Gastroesophageal sphincter (tissue), 4 donors: ENCODE measurements around the gene IFNA8. TPM values are rescaled to one million over a fixed set of nuclear protein-coding genes. Genes with fewer than 3 reads are reported as not detected.

Experiments used
- ATAC-seq: fragments of 150-250 bp; one replicate; pipeline ENCODE4 v1.9.1; 2016; ENCODE audit warnings: mild to moderate bottlenecking, moderate library complexity
- H3K27ac ChIP-seq, 4 donors: fragments of 200-600 bp; sonication (generic) in 3 of 4; 1 replicate in 3 of 4; 2 replicates in 1 of 4; pipeline ENCODE4 v1.5.1; 2016 to 2019
- H3K27me3 ChIP-seq: fragments of 200-600 bp; sonication (generic); one replicate; pipeline ENCODE4 v1.5.1; 2019
- H3K36me3 ChIP-seq, 2 donors: fragments of 200-600 bp; sonication (generic); one replicate each; pipeline ENCODE4 v1.5.1; 2019; ENCODE audit warnings: control low read depth in 1 of 2
- H3K4me1 ChIP-seq, 3 donors: fragments of 200-600 bp; sonication (generic); 1 replicate in 2 of 3; 2 replicates in 1 of 3; pipeline ENCODE4 v1.5.1; 2016 to 2019; ENCODE audit warnings: control low read depth in 2 of 3
- H3K4me3 ChIP-seq, 2 donors: fragments of 200-600 bp; sonication (generic); one replicate each; pipeline ENCODE4 v1.5.1; 2019; ENCODE audit warnings: mild to moderate bottlenecking in 1 of 2, moderate library complexity in 1 of 2
- H3K9me3 ChIP-seq, 3 donors: fragments of 200-600 bp; sonication (generic); one replicate each; pipeline ENCODE4 v1.5.1; 2017 to 2019; ENCODE audit warnings: control low read depth in 2 of 3
- CTCF ChIP-seq, 4 experiments: fragments of 200-600 bp in 2 of 4; fragments of 450-650 bp in 2 of 4; sonication (generic) in 1 of 4; IDR thresholded peaks; one replicate each; pipeline ENCODE4 v1.5.1; 2017 to 2019; ENCODE audit warnings: antibody characterized with exemption in 4 of 4, mild to moderate bottlenecking in 2 of 4, moderate library complexity in 2 of 4
- EP300 ChIP-seq: sonication (generic); formaldehyde crosslinking; IDR thresholded peaks from one replicate; pipeline ENCODE4 v1.6.1; 2017; ENCODE audit warnings: antibody characterized with exemption, mild to moderate bottlenecking
- POLR2A ChIP-seq, 2 donors: fragments of 450-650 bp; IDR thresholded peaks; one replicate each; pipeline ENCODE4 v1.6.1; 2017; ENCODE audit warnings: antibody characterized with exemption in 2 of 2, mild to moderate bottlenecking in 2 of 2, moderate library complexity in 1 of 2
- POLR2AphosphoS5 ChIP-seq: sonication (generic); formaldehyde crosslinking; IDR thresholded peaks from one replicate; pipeline ENCODE4 v1.6.1; 2017; ENCODE audit warnings: antibody characterized with exemption
- WGBS, 2 donors: methylation state at CpG; one replicate each; pipeline ENCODE4 v1.1.5; 2018; ENCODE audit warnings: low coverage in 1 of 2; 5-methylcytosine and 5-hydroxymethylcytosine counted together
- total RNA-seq, 4 donors: library from RNA; depleted of rRNA; stranded (reverse); fragments of >200 nt; gene quantifications; one replicate each; pipeline ENCODE4 v1.1.0, GENCODE V29; 2016

IFNA8 gene
- total RNA-seq, 4 donors from 2014 or later = not detected

GRCh38 chr9:21398955-21399489, 9.9 kb upstream of the IFNA8 start:
- no peak for ATAC-seq
- TF ChIP-seq POLR2A (IDR thresholded peaks at IDR 0.05) = no peak
- no peak for TF ChIP-seq POLR2AphosphoS5
- TF ChIP-seq EP300 = no peak
- no peak for TF ChIP-seq CTCF (IDR thresholded peaks at IDR 0.05)
- no peak overlapping the region for H3K4me3 ChIP-seq
- no peak overlapping the region for H3K27ac ChIP-seq
- no peaks in the 10 kb centered on the region for H3K36me3 ChIP-seq
- no peaks in the 10 kb centered on the region for H3K9me3 ChIP-seq
- H3K27me3 ChIP-seq = peaks cover 72% of the 10 kb centered on the region
- WGBS, 2 donors = 78 to 94% methylated on average over 5 of the region's 5 CpGs
- H3K4me1 ChIP-seq = peaks cover 0 to 20% (median 6%) of the 10 kb centered on the region in 3 donors

GRCh38 chr9:21399956-21400355, 9.0 kb upstream of the IFNA8 start:
- H3K27me3 ChIP-seq = peaks cover 66% of the 10 kb centered on the region
- no peak overlapping the region for H3K4me3 ChIP-seq
- no peaks in the 10 kb centered on the region for H3K36me3 ChIP-seq
- peaks cover 0 to 20% (median 6%) of the 10 kb centered on the region in 3 donors for H3K4me1 ChIP-seq
- ATAC-seq = no peak
- TF ChIP-seq CTCF (IDR thresholded peaks at IDR 0.05) = no peak
- no peak for TF ChIP-seq POLR2A (IDR thresholded peaks at IDR 0.05)
- TF ChIP-seq EP300 = no peak
- TF ChIP-seq POLR2AphosphoS5 = no peak
- no peaks in the 10 kb centered on the region for H3K9me3 ChIP-seq
- WGBS, 2 donors = 32 to 45% methylated on average over 2 to 3 of the region's 3 CpGs
- no peak overlapping the region for H3K27ac ChIP-seq

- H3K27ac ChIP-seq = no peak overlapping the region
- no peaks in the 10 kb centered on the region for H3K36me3 ChIP-seq
- ATAC-seq = peak; percentile 47
- peaks cover 0 to 11% (median 6%) of the 10 kb centered on the region in 3 donors for H3K4me1 ChIP-seq
- peaks cover 45% of the 10 kb centered on the region for H3K27me3 ChIP-seq
- TF ChIP-seq CTCF (IDR thresholded peaks at IDR 0.05) = no peak
- no peak for TF ChIP-seq EP300
- TF ChIP-seq POLR2A (IDR thresholded peaks at IDR 0.05) = no peak
- TF ChIP-seq POLR2AphosphoS5 = no peak
- 0% methylated on average over 14 of the region's 53 CpGs; no CpG with 5 or more reads in 1 of the 2 donors for WGBS, 2 donors
- H3K4me3 ChIP-seq = peak overlapping the region in 1 of 2 donors; percentile 39
- H3K9me3 ChIP-seq = no peaks in the 10 kb centered on the region
Observed at GRCh38 chr9:21402386-21403251, 6.3 kb upstream of the IFNA8 start.

GRCh38 chr9:21404146-21404545, 4.8 kb upstream of the IFNA8 start:
- H3K4me3 ChIP-seq = no peak overlapping the region
- no peaks in the 10 kb centered on the region for H3K9me3 ChIP-seq
- WGBS, 2 donors = 63 to 73% methylated on average over 1 to 3 of the region's 3 CpGs
- TF ChIP-seq CTCF (IDR thresholded peaks at IDR 0.05) = no peak
- TF ChIP-seq POLR2AphosphoS5 = no peak
- no peak for TF ChIP-seq POLR2A (IDR thresholded peaks at IDR 0.05)
- TF ChIP-seq EP300 = no peak
- H3K36me3 ChIP-seq = no peaks in the 10 kb centered on the region
- peaks cover 40% of the 10 kb centered on the region for H3K27me3 ChIP-seq
- no peak overlapping the region for H3K27ac ChIP-seq
- H3K4me1 ChIP-seq = peaks cover 0 to 11% (median 6%) of the 10 kb centered on the region in 3 donors
- no peak for ATAC-seq

GRCh38 chr9:21412107-21412506, 3.2 kb downstream of the IFNA8 start:
- no peaks in the 10 kb centered on the region for H3K4me1 ChIP-seq
- TF ChIP-seq POLR2AphosphoS5 = no peak
- TF ChIP-seq POLR2A (IDR thresholded peaks at IDR 0.05) = no peak
- no peak for TF ChIP-seq CTCF (IDR thresholded peaks at IDR 0.05)
- no peak for TF ChIP-seq EP300
- no peaks in the 10 kb centered on the region for H3K36me3 ChIP-seq
- no peak overlapping the region for H3K4me3 ChIP-seq
- peaks cover 6% of the 10 kb centered on the region for H3K27me3 ChIP-seq
- no peaks in the 10 kb centered on the region for H3K9me3 ChIP-seq
- H3K27ac ChIP-seq = no peak overlapping the region
- no peak for ATAC-seq
